HEK293 (cell line): ENCODE data around the gene ZG16.

Experiments
- CTCF ChIA-PET: fragments of 350-600 bp; formaldehyde crosslinking; extraction: SDS; loops from one replicate; lab custom pipeline; 2021; ENCODE audit warnings: antibody characterized with exemption; lab: Yijun Ruan, JAX
- POLR2A ChIA-PET: fragments of 300-600 bp; formaldehyde crosslinking; extraction: SDS; loops from one replicate; lab custom pipeline; 2020; ENCODE audit warnings: antibody characterized with exemption, inconsistent platforms; lab: Yijun Ruan, JAX
- H3K27ac ChIP-seq: fragments of 200-500 bp; sonication (Bioruptor generic); 2 replicates; pipeline ENCODE4 v1.5.1; 2014; ENCODE audit warnings: low read depth, low read length, control low read depth, inconsistent platforms; ENCODE audit errors: extremely low read depth
- H3K36me3 ChIP-seq, 2 experiments: fragments of 200-500 bp in 1 of 2; sonication (Bioruptor generic) in 1 of 2; 1 replicate in 1 of 2; 2 replicates in 1 of 2; pipeline ENCODE4 v1.5.1; 2014 to 2017; ENCODE audit warnings: inconsistent platforms in 2 of 2, low read length in 2 of 2; ENCODE audit not compliant: control insufficient read depth in 2 of 2, insufficient read depth in 1 of 2
- H3K4me1 ChIP-seq: fragments of 200-500 bp; sonication (Bioruptor generic); 2 replicates; pipeline ENCODE4 v1.5.1; 2014; ENCODE audit warnings: mild to moderate bottlenecking, low read length, inconsistent platforms; ENCODE audit not compliant: control insufficient read depth, insufficient read depth
- H3K4me3 ChIP-seq: 2 replicates; pipeline ENCODE4 v1.5.1; 2011; ENCODE audit warnings: low read depth, mild to moderate bottlenecking, control low read depth, low read length, moderate library complexity
- H3K9me3 ChIP-seq: fragments of 200-500 bp; sonication (Bioruptor generic); 2 replicates; pipeline ENCODE4 v1.5.1; 2014; ENCODE audit warnings: low read depth, low read length, inconsistent platforms; ENCODE audit not compliant: control insufficient read depth, insufficient read depth
- BCL11B ChIP-seq: fragments of 450-650 bp; formaldehyde crosslinking; IDR thresholded peaks from 2 replicates; pipeline ENCODE4 v1.5.1; 2016; ENCODE audit warnings: low read depth, missing biosample characterization, missing genetic modification characterization
- ELK4 ChIP-seq: IDR thresholded peaks from 2 replicates; pipeline ENCODE4 v1.6.1; 2011; ENCODE audit warnings: mild to moderate bottlenecking, low read depth, low read length, borderline replicate concordance
- FEZF1 ChIP-seq: fragments of 450-650 bp; formaldehyde crosslinking; IDR thresholded peaks from 2 replicates; pipeline ENCODE4 v1.5.1; 2016; ENCODE audit warnings: missing biosample characterization, missing genetic modification characterization
- GLI4 ChIP-seq: fragments of 450-650 bp; formaldehyde crosslinking; IDR thresholded peaks from 2 replicates; pipeline ENCODE4 v1.5.1; 2016; ENCODE audit warnings: missing biosample characterization, missing genetic modification characterization
- MEIS1 ChIP-seq: sonication (generic); formaldehyde crosslinking; IDR thresholded peaks from 2 replicates; pipeline ENCODE4 v1.8.1; 2022; ENCODE audit warnings: missing genetic modification reagents, mild to moderate bottlenecking, borderline replicate concordance
- OSR2 ChIP-seq: fragments of 450-650 bp; formaldehyde crosslinking; IDR thresholded peaks from 2 replicates; pipeline ENCODE4 v1.5.1; 2016; ENCODE audit warnings: missing biosample characterization, missing genetic modification characterization
- PATZ1 ChIP-seq: fragments of 450-650 bp; formaldehyde crosslinking; IDR thresholded peaks from 2 replicates; pipeline ENCODE4 v1.5.1; 2016; ENCODE audit warnings: missing biosample characterization, missing genetic modification characterization
- SETDB1 ChIP-seq: IDR thresholded peaks from one replicate; pipeline ENCODE4 v1.6.1; 2017; ENCODE audit warnings: mild to moderate bottlenecking, low read length, moderate library complexity, mixed read lengths; ENCODE audit not compliant: insufficient read length
- ZBTB1 ChIP-seq: fragments of 450-650 bp; formaldehyde crosslinking; IDR thresholded peaks from 2 replicates; pipeline ENCODE4 v1.5.1; 2016; ENCODE audit warnings: missing biosample characterization, missing genetic modification characterization
- ZBTB17 ChIP-seq: fragments of 450-650 bp; formaldehyde crosslinking; IDR thresholded peaks from 2 replicates; pipeline ENCODE4 v1.5.1; 2016; ENCODE audit warnings: missing biosample characterization, missing genetic modification characterization
- ZBTB21 ChIP-seq: fragments of 450-650 bp; formaldehyde crosslinking; IDR thresholded peaks from 2 replicates; pipeline ENCODE4 v1.5.1; 2017; ENCODE audit warnings: missing biosample characterization, missing genetic modification characterization
- ZBTB8A ChIP-seq: fragments of 450-650 bp; formaldehyde crosslinking; IDR thresholded peaks from 2 replicates; pipeline ENCODE4 v1.5.1; 2016; ENCODE audit warnings: missing biosample characterization, missing genetic modification characterization
- ZFP3 ChIP-seq: fragments of 450-650 bp; formaldehyde crosslinking; IDR thresholded peaks from 2 replicates; pipeline ENCODE4 v1.5.1; 2016; ENCODE audit warnings: low read depth, missing biosample characterization, missing genetic modification characterization
- ZNF146 ChIP-seq: fragments of 450-650 bp; formaldehyde crosslinking; IDR thresholded peaks from 2 replicates; pipeline ENCODE4 v1.5.1; 2016; ENCODE audit warnings: missing biosample characterization, missing genetic modification characterization
- ZNF155 ChIP-seq: fragments of 450-650 bp; formaldehyde crosslinking; IDR thresholded peaks from 2 replicates; pipeline ENCODE4 v1.5.1; 2016; ENCODE audit warnings: missing biosample characterization, missing genetic modification characterization
- ZNF350 ChIP-seq: fragments of 450-650 bp; formaldehyde crosslinking; IDR thresholded peaks from 2 replicates; pipeline ENCODE4 v1.5.0; 2017; ENCODE audit warnings: missing biosample characterization, mild to moderate bottlenecking, missing genetic modification characterization
- ZNF362 ChIP-seq: fragments of 450-650 bp; formaldehyde crosslinking; IDR thresholded peaks from 2 replicates; pipeline ENCODE4 v1.5.1; 2016; ENCODE audit warnings: missing biosample characterization, missing genetic modification characterization
- ZNF416 ChIP-seq: fragments of 450-650 bp; formaldehyde crosslinking; IDR thresholded peaks from 2 replicates; pipeline ENCODE4 v1.5.1; 2016; ENCODE audit warnings: missing biosample characterization, missing genetic modification characterization
- ZNF561 ChIP-seq: fragments of 450-650 bp; IDR thresholded peaks from 2 replicates; pipeline ENCODE4 v1.5.1; 2018; ENCODE audit warnings: missing biosample characterization, missing genetic modification characterization, borderline replicate concordance
- ZNF624 ChIP-seq: fragments of 450-650 bp; formaldehyde crosslinking; IDR thresholded peaks from 2 replicates; pipeline ENCODE4 v1.5.1; 2017; ENCODE audit warnings: missing biosample characterization, missing genetic modification characterization
- ZNF658 ChIP-seq: fragments of 450-650 bp; formaldehyde crosslinking; IDR thresholded peaks from 2 replicates; pipeline ENCODE4; 2016; ENCODE audit warnings: missing biosample characterization, missing genetic modification characterization
- ZSCAN16 ChIP-seq: fragments of 450-650 bp; formaldehyde crosslinking; IDR thresholded peaks from 2 replicates; pipeline ENCODE4 v1.5.1; 2016; ENCODE audit warnings: missing biosample characterization, missing genetic modification characterization

The ZG16 gene

GRCh38 chr16:29818082-29818481 is 40.0 kb downstream of the ZG16 start:
- no peak for TF ChIP-seq ELK4
- no peak for TF ChIP-seq ZNF350 (tag by site-specific recombination)
- TF ChIP-seq ZNF155 (tag by site-specific recombination), result no peak
- TF ChIP-seq ZSCAN16 (tag by site-specific recombination), result no peak
- TF ChIP-seq ZBTB17 (tag by site-specific recombination), result no peak
- no peak for TF ChIP-seq ZNF146 (tag by site-specific recombination)
- no peak for TF ChIP-seq ZNF561 (tag by site-specific recombination)
- peaks cover 19% of the 10 kb centered on the region for H3K4me1 ChIP-seq
- no peak overlapping the region for H3K4me3 ChIP-seq
- CTCF ChIA-PET, result interaction anchor here (0.7 to 7.2 kb wide), 12 partner anchors 9 to 1173 kb away, joined by 3 to 74 read pairs (median 4); partner anchors contain the start of genes C16orf92 and HSD3B7
- POLR2A ChIA-PET, result interaction anchor here (1.3 to 7.5 kb wide), 4 partner anchors 11 to 156 kb away, joined by 4 to 106 read pairs (median 6); partner anchors contain the start of genes ASPHD1, MAZ, SEZ6L2 and TAOK2
- H3K9me3 ChIP-seq, result no peaks in the 10 kb centered on the region
- no peak overlapping the region for H3K27ac ChIP-seq
- H3K36me3 ChIP-seq, result peaks cover 24 to 35% of the 10 kb centered on the region in 2 experiments

- Histone ChIP-seq H3K36me3 (peaks cover 24 to 35% of the 10 kb centered on the region in 2 experiments), H3K4me1 (peaks cover 19% of the 10 kb centered on the region)
- CTCF ChIA-PET, result interaction anchor here (0.6 to 7.2 kb wide), 9 partner anchors 11 to 1166 kb away, joined by 3 to 74 read pairs (median 4); partner anchors contain the start of gene HSD3B7
- no peak for TF ChIP-seq PATZ1
- TF ChIP-seq OSR2 (tag by site-specific recombination), result no peak
- no peak for TF ChIP-seq ZFP3
- TF ChIP-seq ZBTB21, result no peak
- TF ChIP-seq ZBTB1 (tag by site-specific recombination), result no peak
- no peak for TF ChIP-seq MEIS1
- TF ChIP-seq ZNF624 (tag by site-specific recombination), result no peak
- no peak for TF ChIP-seq ZNF658
- TF ChIP-seq SETDB1, result no peak
- TF ChIP-seq BCL11B, result no peak
- TF ChIP-seq ZNF416 (tag by site-specific recombination), result no peak
- TF ChIP-seq ZBTB8A (tag by site-specific recombination), result no peak
- TF ChIP-seq GLI4 (tag by site-specific recombination), result no peak
- TF ChIP-seq FEZF1, result no peak
- no peak for TF ChIP-seq ZNF362 (tag by site-specific recombination)
- TF ChIP-seq, all 188 proteins: peak for 0
- no peaks in the 10 kb centered on the region for H3K9me3 ChIP-seq
- POLR2A ChIA-PET, result interaction anchor here (0.6 to 7.5 kb wide), 10 partner anchors 9 to 202 kb away, joined by 3 to 106 read pairs (median 6); partner anchors contain the start of genes ASPHD1, HIRIP3, MAZ and SEZ6L2
- H3K27ac ChIP-seq, result no peak overlapping the region
- no peak overlapping the region for H3K4me3 ChIP-seq
Observed at GRCh38 chr16:29819506-29819905, 41.5 kb downstream of the ZG16 start.
